Measurements from ENCODE around the gene CCDC149.

The CCDC149 gene

GRCh38 chr4:24846716-24847115 lies 66.1 kb downstream of the CCDC149 start:
- ChIA-PET POLR2A (no interaction called here), CTCF (interaction anchor here (1.1 to 1.7 kb wide), 2 partner anchors 35 to 54 kb away, joined by 3 read pairs; no protein-coding TSS in a partner anchor)
- no peaks in the 10 kb centered on the region for H3K9me3 ChIP-seq (ENCODE audit: control extremely low read depth in 1 of 5, control insufficient read depth in 4 of 5, insufficient read depth in 2 of 5, low read depth in 1 of 5, low read length in 4 of 5)
- no peak overlapping the region for H3K27ac ChIP-seq (ENCODE audit: insufficient read depth in 1 of 2, low read depth in 1 of 2, low read length in 2 of 2, poor library complexity in 1 of 2, severe bottlenecking in 2 of 2)
- no peaks in the 10 kb centered on the region for H3K4me1 ChIP-seq (ENCODE audit: control extremely low read depth in 1 of 4, control insufficient read depth in 4 of 4, insufficient read depth in 4 of 4, low read length in 3 of 4)
- peaks cover 0 to 7% (median 0%) of the 10 kb centered on the region in 4 experiments for H3K36me3 ChIP-seq (ENCODE audit: control insufficient read depth in 4 of 4, insufficient read depth in 4 of 4, low read length in 3 of 4)
- WGBS (ENCODE audit: insufficient coverage), result 90% methylated on average over 4 of the region's 5 CpGs
- DNase-seq, result no peak
- H3K27me3 ChIP-seq (replicated peaks in 2 of 5; ENCODE audit: control insufficient read depth in 4 of 5, insufficient read depth in 5 of 5, low read length in 4 of 5), result no peaks in the 10 kb centered on the region
- H3K4me3 ChIP-seq (ENCODE audit: control insufficient read depth in 1 of 7, extremely low read depth in 1 of 7, insufficient read depth in 4 of 7, low read depth in 2 of 7, low read length in 6 of 7), result no peak overlapping the region

- DNase-seq, result no peak
- peaks cover 0 to 6% (median 0%) of the 10 kb centered on the region in 4 experiments for H3K36me3 ChIP-seq (ENCODE audit: control insufficient read depth in 4 of 4, insufficient read depth in 4 of 4, low read length in 3 of 4)
- 93% methylated on average over 5 of the region's 5 CpGs for WGBS (ENCODE audit: insufficient coverage)
- no peak overlapping the region for H3K4me3 ChIP-seq (ENCODE audit: control insufficient read depth in 1 of 7, extremely low read depth in 1 of 7, insufficient read depth in 4 of 7, low read depth in 2 of 7, low read length in 6 of 7)
- ChIA-PET CTCF (interaction anchor here (1.1 to 1.7 kb wide), 2 partner anchors 35 to 53 kb away, joined by 3 read pairs; no protein-coding TSS in a partner anchor), POLR2A (no interaction called here)
- no peaks in the 10 kb centered on the region for H3K9me3 ChIP-seq (ENCODE audit: control extremely low read depth in 1 of 5, control insufficient read depth in 4 of 5, insufficient read depth in 2 of 5, low read depth in 1 of 5, low read length in 4 of 5)
- H3K4me1 ChIP-seq (ENCODE audit: control extremely low read depth in 1 of 4, control insufficient read depth in 4 of 4, insufficient read depth in 4 of 4, low read length in 3 of 4), result no peaks in the 10 kb centered on the region
- H3K27me3 ChIP-seq (replicated peaks in 2 of 5; ENCODE audit: control insufficient read depth in 4 of 5, insufficient read depth in 5 of 5, low read length in 4 of 5), result no peaks in the 10 kb centered on the region
- H3K27ac ChIP-seq (ENCODE audit: insufficient read depth in 1 of 2, low read depth in 1 of 2, low read length in 2 of 2, poor library complexity in 1 of 2, severe bottlenecking in 2 of 2), result no peak overlapping the region
Measured at GRCh38 chr4:24845902-24846301, 66.9 kb downstream of the CCDC149 start.

GRCh38 chr4:24845132-24845531 lies 67.7 kb downstream of the CCDC149 start:
- Histone ChIP-seq H3K36me3 (ENCODE audit: control insufficient read depth in 4 of 4, insufficient read depth in 4 of 4, low read length in 3 of 4) (no peaks in the 10 kb centered on the region), H3K27me3 (replicated peaks in 2 of 5; ENCODE audit: control insufficient read depth in 4 of 5, insufficient read depth in 5 of 5, low read length in 4 of 5) (no peaks in the 10 kb centered on the region), H3K27ac (ENCODE audit: insufficient read depth in 1 of 2, low read depth in 1 of 2, low read length in 2 of 2, poor library complexity in 1 of 2, severe bottlenecking in 2 of 2) (no peak overlapping the region), H3K4me3 (ENCODE audit: control insufficient read depth in 1 of 7, extremely low read depth in 1 of 7, insufficient read depth in 4 of 7, low read depth in 2 of 7, low read length in 6 of 7) (no peak overlapping the region), H3K9me3 (ENCODE audit: control extremely low read depth in 1 of 5, control insufficient read depth in 4 of 5, insufficient read depth in 2 of 5, low read depth in 1 of 5, low read length in 4 of 5) (no peaks in the 10 kb centered on the region), H3K4me1 (ENCODE audit: control extremely low read depth in 1 of 4, control insufficient read depth in 4 of 4, insufficient read depth in 4 of 4, low read length in 3 of 4) (no peaks in the 10 kb centered on the region)
- ChIA-PET POLR2A (no interaction called here), CTCF (no interaction called here)
- WGBS (ENCODE audit: insufficient coverage), result 99% methylated on average over 8 of the region's 8 CpGs
- no peak for DNase-seq

- DNase-seq, result no peak
- H3K4me3 ChIP-seq (ENCODE audit: control insufficient read depth in 1 of 7, extremely low read depth in 1 of 7, insufficient read depth in 4 of 7, low read depth in 2 of 7, low read length in 6 of 7), result no peak overlapping the region
- ChIA-PET POLR2A (no interaction called here), CTCF (no interaction called here)
- no peaks in the 10 kb centered on the region for H3K4me1 ChIP-seq (ENCODE audit: control extremely low read depth in 1 of 4, control insufficient read depth in 4 of 4, insufficient read depth in 4 of 4, low read length in 3 of 4)
- no peak overlapping the region for H3K27ac ChIP-seq (ENCODE audit: insufficient read depth in 1 of 2, low read depth in 1 of 2, low read length in 2 of 2, poor library complexity in 1 of 2, severe bottlenecking in 2 of 2)
- H3K27me3 ChIP-seq (replicated peaks in 2 of 5; ENCODE audit: control insufficient read depth in 4 of 5, insufficient read depth in 5 of 5, low read length in 4 of 5), result no peaks in the 10 kb centered on the region
- no peaks in the 10 kb centered on the region for H3K9me3 ChIP-seq (ENCODE audit: control extremely low read depth in 1 of 5, control insufficient read depth in 4 of 5, insufficient read depth in 2 of 5, low read depth in 1 of 5, low read length in 4 of 5)
- H3K36me3 ChIP-seq (ENCODE audit: control insufficient read depth in 4 of 4, insufficient read depth in 4 of 4, low read length in 3 of 4), result no peaks in the 10 kb centered on the region
- 100% methylated on average over 3 of the region's 3 CpGs for WGBS (ENCODE audit: insufficient coverage)
Measured at GRCh38 chr4:24843096-24843495, 69.7 kb downstream of the CCDC149 start.

- H3K4me1 ChIP-seq (ENCODE audit: control extremely low read depth in 1 of 4, control insufficient read depth in 4 of 4, insufficient read depth in 4 of 4, low read length in 3 of 4), result no peaks in the 10 kb centered on the region
- ChIA-PET CTCF (no interaction called here), POLR2A (no interaction called here)
- no peak overlapping the region for H3K27ac ChIP-seq (ENCODE audit: insufficient read depth in 1 of 2, low read depth in 1 of 2, low read length in 2 of 2, poor library complexity in 1 of 2, severe bottlenecking in 2 of 2)
- H3K9me3 ChIP-seq (ENCODE audit: control extremely low read depth in 1 of 5, control insufficient read depth in 4 of 5, insufficient read depth in 2 of 5, low read depth in 1 of 5, low read length in 4 of 5), result no peaks in the 10 kb centered on the region
- no peaks in the 10 kb centered on the region for H3K27me3 ChIP-seq (replicated peaks in 2 of 5; ENCODE audit: control insufficient read depth in 4 of 5, insufficient read depth in 5 of 5, low read length in 4 of 5)
- H3K4me3 ChIP-seq (ENCODE audit: control insufficient read depth in 1 of 7, extremely low read depth in 1 of 7, insufficient read depth in 4 of 7, low read depth in 2 of 7, low read length in 6 of 7), result no peak overlapping the region
- peaks cover 0 to 2% (median 0%) of the 10 kb centered on the region in 4 experiments for H3K36me3 ChIP-seq (ENCODE audit: control insufficient read depth in 4 of 4, insufficient read depth in 4 of 4, low read length in 3 of 4)
- no peak for DNase-seq
- 86% methylated on average over 5 of the region's 9 CpGs for WGBS (ENCODE audit: insufficient coverage)
Measured at GRCh38 chr4:24842356-24842755, 70.5 kb downstream of the CCDC149 start.

- no peak for DNase-seq
- Histone ChIP-seq H3K4me3 (ENCODE audit: control insufficient read depth in 1 of 7, extremely low read depth in 1 of 7, insufficient read depth in 4 of 7, low read depth in 2 of 7, low read length in 6 of 7) (no peak overlapping the region), H3K9me3 (ENCODE audit: control extremely low read depth in 1 of 5, control insufficient read depth in 4 of 5, insufficient read depth in 2 of 5, low read depth in 1 of 5, low read length in 4 of 5) (no peaks in the 10 kb centered on the region), H3K27ac (ENCODE audit: insufficient read depth in 1 of 2, low read depth in 1 of 2, low read length in 2 of 2, poor library complexity in 1 of 2, severe bottlenecking in 2 of 2) (no peak overlapping the region), H3K36me3 (ENCODE audit: control insufficient read depth in 4 of 4, insufficient read depth in 4 of 4, low read length in 3 of 4) (peaks cover 0 to 2% (median 0%) of the 10 kb centered on the region in 4 experiments), H3K4me1 (ENCODE audit: control extremely low read depth in 1 of 4, control insufficient read depth in 4 of 4, insufficient read depth in 4 of 4, low read length in 3 of 4) (no peaks in the 10 kb centered on the region), H3K27me3 (replicated peaks in 2 of 5; ENCODE audit: control insufficient read depth in 4 of 5, insufficient read depth in 5 of 5, low read length in 4 of 5) (no peaks in the 10 kb centered on the region)
- ChIA-PET CTCF (interaction anchor here (1.3 kb wide), 1 partner anchor 16 kb away, joined by 3 read pairs; no protein-coding TSS in a partner anchor), POLR2A (no interaction called here)
- 94% methylated on average over 3 of the region's 3 CpGs for WGBS (ENCODE audit: insufficient coverage)
Measured at GRCh38 chr4:24840826-24841543, 71.9 kb downstream of the CCDC149 start.

- Histone ChIP-seq H3K27ac (ENCODE audit: insufficient read depth in 1 of 2, low read depth in 1 of 2, low read length in 2 of 2, poor library complexity in 1 of 2, severe bottlenecking in 2 of 2) (no peak overlapping the region), H3K36me3 (ENCODE audit: control insufficient read depth in 4 of 4, insufficient read depth in 4 of 4, low read length in 3 of 4) (peaks cover 0 to 2% (median 0%) of the 10 kb centered on the region in 4 experiments), H3K4me1 (ENCODE audit: control extremely low read depth in 1 of 4, control insufficient read depth in 4 of 4, insufficient read depth in 4 of 4, low read length in 3 of 4) (no peaks in the 10 kb centered on the region), H3K27me3 (replicated peaks in 2 of 5; ENCODE audit: control insufficient read depth in 4 of 5, insufficient read depth in 5 of 5, low read length in 4 of 5) (no peaks in the 10 kb centered on the region), H3K9me3 (ENCODE audit: control extremely low read depth in 1 of 5, control insufficient read depth in 4 of 5, insufficient read depth in 2 of 5, low read depth in 1 of 5, low read length in 4 of 5) (no peaks in the 10 kb centered on the region), H3K4me3 (ENCODE audit: control insufficient read depth in 1 of 7, extremely low read depth in 1 of 7, insufficient read depth in 4 of 7, low read depth in 2 of 7, low read length in 6 of 7) (no peak overlapping the region)
- ChIA-PET POLR2A (no interaction called here), CTCF (no interaction called here)
- WGBS (ENCODE audit: insufficient coverage), result 98% methylated on average over 5 of the region's 5 CpGs
- DNase-seq, result no peak
Measured at GRCh38 chr4:24840362-24840761, 72.5 kb downstream of the CCDC149 start.
